MCF 10A (cell line): ENCODE measurements around the gene SHANK1. TPM values are rescaled to one million over a fixed set of nuclear protein-coding genes. Genes with fewer than 3 reads are reported as not detected.
A peak's percentile ranks its signal among the peaks of the same experiment; 100 is the strongest.

Source experiments
- BruUV-seq: library from RNA; stranded (reverse); fragments of 400-500 nt; replicated peaks from 2 replicates; lab custom pipeline; 2021; lab: Mats Ljungman, UMichigan
- CTCF ChIA-PET: fragments of 300-600 bp; sonication (Branson Sonifier 250); formaldehyde crosslinking; extraction: SDS; loops from one replicate; lab custom pipeline; 2021; ENCODE audit warnings: antibody characterized with exemption, inconsistent platforms; lab: Yijun Ruan, JAX
- POLR2A ChIA-PET: fragments of 300-600, 350-650 bp; sonication (Branson Sonifier 250); formaldehyde crosslinking; extraction: SDS; loops from one replicate; lab custom pipeline; 2020; ENCODE audit warnings: antibody characterized with exemption, inconsistent platforms; lab: Yijun Ruan, JAX
- DNase-seq: peaks from one replicate; pipeline ENCODE4 v3.0.0-alpha.2; 2018; ENCODE audit not compliant: unreplicated experiment
- H3K27ac Mint-ChIP-seq: one replicate; pipeline ENCODE4 v1.8.0; 2022; ENCODE audit warnings: mild to moderate bottlenecking, low read depth, mixed read lengths; ENCODE audit not compliant: unreplicated experiment
- H3K27me3 Mint-ChIP-seq: one replicate; pipeline ENCODE4 v1.8.0; 2022; ENCODE audit warnings: mixed read lengths; ENCODE audit not compliant: insufficient read depth, unreplicated experiment
- H3K36me3 Mint-ChIP-seq: one replicate; pipeline ENCODE4 v1.8.0; 2022; ENCODE audit warnings: mild to moderate bottlenecking, moderate library complexity, mixed read lengths; ENCODE audit not compliant: insufficient read depth, unreplicated experiment
- H3K4me1 Mint-ChIP-seq: one replicate; pipeline ENCODE4 v1.8.0; 2022; ENCODE audit warnings: mixed read lengths; ENCODE audit not compliant: insufficient read depth, unreplicated experiment
- H3K4me3 Mint-ChIP-seq: one replicate; pipeline ENCODE4 v1.8.0; 2022; ENCODE audit warnings: mild to moderate bottlenecking, moderate library complexity, mixed read lengths; ENCODE audit not compliant: unreplicated experiment
- H3K9me3 Mint-ChIP-seq: one replicate; pipeline ENCODE4 v1.8.0; 2022; ENCODE audit warnings: mixed read lengths; ENCODE audit not compliant: unreplicated experiment
- intact Hi-C: fragments of 100-400 bp; cut with micrococcal nuclease; formaldehyde crosslinking; loops from 2 replicates; pipeline ENCODE4 v1.14.1; 2022
- total RNA-seq: library from RNA; stranded (reverse); gene quantifications from 2 replicates; pipeline ENCODE4 v1.2.3, GENCODE V29; 2022
- TF ChIP-seq, protein P1 (sequence below): fragments of 200-600 bp; IDR thresholded peaks from one replicate; pipeline ENCODE4 v1.8.0; 2022; ENCODE audit warnings: antibody characterized with exemption, mild to moderate bottlenecking; ENCODE audit not compliant: unreplicated experiment

SHANK1 gene
- total RNA-seq, 1 experiment from 2014 or later = 0.44 TPM

- H3K4me3 Mint-ChIP-seq = no peak overlapping the region
- peak; percentile 12 for DNase-seq
Measured at GRCh38 chr19:50721441-50722137, 2.0 kb upstream of the SHANK1 start.

GRCh38 chr19:50720921-50721381 is 1.3 kb upstream of the SHANK1 start:
- H3K4me1 Mint-ChIP-seq = peaks cover 7% of the 10 kb centered on the region
- POLR2A ChIA-PET = no interaction called here
- no TSS peak for BruUV-seq
- CTCF ChIA-PET = interaction anchor here (0.6 to 0.9 kb wide), 3 partner anchors 15 to 63 kb away, joined by 3 to 4 read pairs (median 3); no protein-coding TSS in a partner anchor
- no peak overlapping the region for H3K27ac Mint-ChIP-seq
- TF ChIP-seq, protein P1, sequence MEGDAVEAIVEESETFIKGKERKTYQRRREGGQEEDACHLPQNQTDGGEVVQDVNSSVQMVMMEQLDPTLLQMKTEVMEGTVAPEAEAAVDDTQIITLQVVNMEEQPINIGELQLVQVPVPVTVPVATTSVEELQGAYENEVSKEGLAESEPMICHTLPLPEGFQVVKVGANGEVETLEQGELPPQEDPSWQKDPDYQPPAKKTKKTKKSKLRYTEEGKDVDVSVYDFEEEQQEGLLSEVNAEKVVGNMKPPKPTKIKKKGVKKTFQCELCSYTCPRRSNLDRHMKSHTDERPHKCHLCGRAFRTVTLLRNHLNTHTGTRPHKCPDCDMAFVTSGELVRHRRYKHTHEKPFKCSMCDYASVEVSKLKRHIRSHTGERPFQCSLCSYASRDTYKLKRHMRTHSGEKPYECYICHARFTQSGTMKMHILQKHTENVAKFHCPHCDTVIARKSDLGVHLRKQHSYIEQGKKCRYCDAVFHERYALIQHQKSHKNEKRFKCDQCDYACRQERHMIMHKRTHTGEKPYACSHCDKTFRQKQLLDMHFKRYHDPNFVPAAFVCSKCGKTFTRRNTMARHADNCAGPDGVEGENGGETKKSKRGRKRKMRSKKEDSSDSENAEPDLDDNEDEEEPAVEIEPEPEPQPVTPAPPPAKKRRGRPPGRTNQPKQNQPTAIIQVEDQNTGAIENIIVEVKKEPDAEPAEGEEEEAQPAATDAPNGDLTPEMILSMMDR = no peak
- H3K9me3 Mint-ChIP-seq = no peaks in the 10 kb centered on the region
- no peak overlapping the region for H3K4me3 Mint-ChIP-seq
- no peaks in the 10 kb centered on the region for H3K36me3 Mint-ChIP-seq
- no peak for DNase-seq
- intact Hi-C loops = no loop called here
- peaks cover 11% of the 10 kb centered on the region for H3K27me3 Mint-ChIP-seq

More at GRCh38 chr19:50721441-50722137, 2.0 kb upstream of the SHANK1 start:
- intact Hi-C loops = no loop called here
- H3K9me3 Mint-ChIP-seq = no peaks in the 10 kb centered on the region
- no peaks in the 10 kb centered on the region for H3K36me3 Mint-ChIP-seq
- peaks cover 7% of the 10 kb centered on the region for H3K4me1 Mint-ChIP-seq
- ChIA-PET POLR2A (no interaction called here), CTCF (interaction anchor here (0.6 to 0.8 kb wide), 2 partner anchors 16 to 180 kb away, joined by 3 read pairs; no protein-coding TSS in a partner anchor)
- H3K27ac Mint-ChIP-seq = no peak overlapping the region
- TF ChIP-seq, protein P1 = no peak
- peaks cover 11% of the 10 kb centered on the region for H3K27me3 Mint-ChIP-seq
- no TSS peak for BruUV-seq

- TF ChIP-seq, protein P1 = no peak
- Mint-ChIP-seq H3K4me3 (peak overlapping the region; percentile 0), H3K27me3 (peaks cover 17% of the 10 kb centered on the region), H3K4me1 (peaks cover 7% of the 10 kb centered on the region), H3K9me3 (no peaks in the 10 kb centered on the region), H3K27ac (no peak overlapping the region), H3K36me3 (no peaks in the 10 kb centered on the region)
- DNase-seq = no peak
- CTCF ChIA-PET = interaction anchor here (0.6 to 0.9 kb wide), 3 partner anchors 15 to 63 kb away, joined by 3 to 4 read pairs (median 3); no protein-coding TSS in a partner anchor
- BruUV-seq = no TSS peak
- intact Hi-C loops = no loop called here
- POLR2A ChIA-PET = no interaction called here
Measured at GRCh38 chr19:50720181-50720920, 749 bp upstream of the SHANK1 start.

- Mint-ChIP-seq H3K27ac (no peak overlapping the region), H3K4me1 (peaks cover 7% of the 10 kb centered on the region), H3K36me3 (no peaks in the 10 kb centered on the region), H3K27me3 (peaks cover 28% of the 10 kb centered on the region), H3K9me3 (no peaks in the 10 kb centered on the region), H3K4me3 (no peak overlapping the region)
- POLR2A ChIA-PET = no interaction called here
- CTCF ChIA-PET = no interaction called here
- DNase-seq = no peak
- intact Hi-C loops = no loop called here
- BruUV-seq = no TSS peak
- TF ChIP-seq, protein P1 = no peak
Measured at GRCh38 chr19:50719119-50719435, 525 bp downstream of the SHANK1 start.
